ENCODE results near the gene LRMDA. TPM values are rescaled to one million over a fixed set of nuclear protein-coding genes. Genes with fewer than 3 reads are reported as not detected.
A peak's percentile ranks its signal among the peaks of the same experiment; 100 is the strongest.

Gene LRMDA
- total RNA-seq, 1 donor from 2014 or later, result 18.7 TPM

GRCh38 chr10:76541852-76542251, 1110.4 kb downstream of the LRMDA start:
- TF ChIP-seq CTCF (IDR thresholded peaks at IDR 0.05; ENCODE audit: insufficient read depth, low read length, poor library complexity, severe bottlenecking), result no peak
- H3K4me3 ChIP-seq (ENCODE audit: low read depth, low read length), result no peak overlapping the region
- H3K27me3 ChIP-seq (ENCODE audit: control insufficient read depth, insufficient read depth, low read length), result no peaks in the 10 kb centered on the region
- no peaks in the 10 kb centered on the region for H3K36me3 ChIP-seq (ENCODE audit: control insufficient read depth, insufficient read depth, low read length)
- DNase-seq (ENCODE audit: low read depth), result no peak

GRCh38 chr10:76542307-76542930, 1111.0 kb downstream of the LRMDA start:
- Histone ChIP-seq H3K36me3 (ENCODE audit: control insufficient read depth, insufficient read depth, low read length) (no peaks in the 10 kb centered on the region), H3K27me3 (ENCODE audit: control insufficient read depth, insufficient read depth, low read length) (no peaks in the 10 kb centered on the region), H3K4me3 (ENCODE audit: low read depth, low read length) (no peak overlapping the region)
- DNase-seq (ENCODE audit: low read depth), result no peak
- TF ChIP-seq CTCF (IDR thresholded peaks at IDR 0.05; ENCODE audit: insufficient read depth, low read length, poor library complexity, severe bottlenecking), result no peak

- Histone ChIP-seq H3K4me3 (ENCODE audit: low read depth, low read length) (no peak overlapping the region), H3K27me3 (ENCODE audit: control insufficient read depth, insufficient read depth, low read length) (no peaks in the 10 kb centered on the region), H3K36me3 (ENCODE audit: control insufficient read depth, insufficient read depth, low read length) (no peaks in the 10 kb centered on the region)
- peak; percentile 14 for DNase-seq (ENCODE audit: low read depth)
- no peak for TF ChIP-seq CTCF (IDR thresholded peaks at IDR 0.05; ENCODE audit: insufficient read depth, low read length, poor library complexity, severe bottlenecking)
Measured at GRCh38 chr10:76543655-76544054, 1112.2 kb downstream of the LRMDA start.

- no peak for TF ChIP-seq CTCF (IDR thresholded peaks at IDR 0.05; ENCODE audit: insufficient read depth, low read length, poor library complexity, severe bottlenecking)
Measured at GRCh38 chr10:76544789-76545188, 1113.4 kb downstream of the LRMDA start.

GRCh38 chr10:76546411-76546810, 1115.0 kb downstream of the LRMDA start:
- DNase-seq (ENCODE audit: low read depth), result no peak
- H3K4me3 ChIP-seq (ENCODE audit: low read depth, low read length), result no peak overlapping the region
- no peaks in the 10 kb centered on the region for H3K36me3 ChIP-seq (ENCODE audit: control insufficient read depth, insufficient read depth, low read length)
- no peak for TF ChIP-seq CTCF (IDR thresholded peaks at IDR 0.05; ENCODE audit: insufficient read depth, low read length, poor library complexity, severe bottlenecking)
- H3K27me3 ChIP-seq (ENCODE audit: control insufficient read depth, insufficient read depth, low read length), result no peaks in the 10 kb centered on the region

More at GRCh38 chr10:76544789-76545188, 1113.4 kb downstream of the LRMDA start:
- no peak for DNase-seq (ENCODE audit: low read depth)
- Histone ChIP-seq H3K27me3 (ENCODE audit: control insufficient read depth, insufficient read depth, low read length) (no peaks in the 10 kb centered on the region), H3K36me3 (ENCODE audit: control insufficient read depth, insufficient read depth, low read length) (no peaks in the 10 kb centered on the region), H3K4me3 (ENCODE audit: low read depth, low read length) (no peak overlapping the region)

GRCh38 chr10:76547352-76547972, 1116.0 kb downstream of the LRMDA start:
- H3K27me3 ChIP-seq (ENCODE audit: control insufficient read depth, insufficient read depth, low read length), result no peaks in the 10 kb centered on the region
- H3K36me3 ChIP-seq (ENCODE audit: control insufficient read depth, insufficient read depth, low read length), result no peaks in the 10 kb centered on the region
- peak; percentile 72 for TF ChIP-seq CTCF (IDR thresholded peaks at IDR 0.05; ENCODE audit: insufficient read depth, low read length, poor library complexity, severe bottlenecking)
- DNase-seq (ENCODE audit: low read depth), result peak; percentile 32
- no peak overlapping the region for H3K4me3 ChIP-seq (ENCODE audit: low read depth, low read length)
